Measurements from ENCODE around the gene PCOLCE2.

PCOLCE2 gene

GRCh38 chr3:142809259-142809658, 79.6 kb downstream of the PCOLCE2 start:
- TF ChIP-seq FOXP2 (optimal IDR thresholded peaks at IDR 0.05; ENCODE audit: borderline replicate concordance, extremely low read depth, extremely low read length, insufficient read depth): no peak
- no peak for TF ChIP-seq SIN3A (IDR thresholded peaks at IDR 0.05; ENCODE audit: borderline replicate concordance, insufficient read depth, low read length)
- TF ChIP-seq, protein P1, sequence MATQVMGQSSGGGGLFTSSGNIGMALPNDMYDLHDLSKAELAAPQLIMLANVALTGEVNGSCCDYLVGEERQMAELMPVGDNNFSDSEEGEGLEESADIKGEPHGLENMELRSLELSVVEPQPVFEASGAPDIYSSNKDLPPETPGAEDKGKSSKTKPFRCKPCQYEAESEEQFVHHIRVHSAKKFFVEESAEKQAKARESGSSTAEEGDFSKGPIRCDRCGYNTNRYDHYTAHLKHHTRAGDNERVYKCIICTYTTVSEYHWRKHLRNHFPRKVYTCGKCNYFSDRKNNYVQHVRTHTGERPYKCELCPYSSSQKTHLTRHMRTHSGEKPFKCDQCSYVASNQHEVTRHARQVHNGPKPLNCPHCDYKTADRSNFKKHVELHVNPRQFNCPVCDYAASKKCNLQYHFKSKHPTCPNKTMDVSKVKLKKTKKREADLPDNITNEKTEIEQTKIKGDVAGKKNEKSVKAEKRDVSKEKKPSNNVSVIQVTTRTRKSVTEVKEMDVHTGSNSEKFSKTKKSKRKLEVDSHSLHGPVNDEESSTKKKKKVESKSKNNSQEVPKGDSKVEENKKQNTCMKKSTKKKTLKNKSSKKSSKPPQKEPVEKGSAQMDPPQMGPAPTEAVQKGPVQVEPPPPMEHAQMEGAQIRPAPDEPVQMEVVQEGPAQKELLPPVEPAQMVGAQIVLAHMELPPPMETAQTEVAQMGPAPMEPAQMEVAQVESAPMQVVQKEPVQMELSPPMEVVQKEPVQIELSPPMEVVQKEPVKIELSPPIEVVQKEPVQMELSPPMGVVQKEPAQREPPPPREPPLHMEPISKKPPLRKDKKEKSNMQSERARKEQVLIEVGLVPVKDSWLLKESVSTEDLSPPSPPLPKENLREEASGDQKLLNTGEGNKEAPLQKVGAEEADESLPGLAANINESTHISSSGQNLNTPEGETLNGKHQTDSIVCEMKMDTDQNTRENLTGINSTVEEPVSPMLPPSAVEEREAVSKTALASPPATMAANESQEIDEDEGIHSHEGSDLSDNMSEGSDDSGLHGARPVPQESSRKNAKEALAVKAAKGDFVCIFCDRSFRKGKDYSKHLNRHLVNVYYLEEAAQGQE (IDR thresholded peaks at IDR 0.05; ENCODE audit: insufficient read depth in 1 of 2, low read depth in 2 of 2, low read length in 2 of 2): no peak
- TF ChIP-seq TAF1 (IDR thresholded peaks at IDR 0.05; ENCODE audit: borderline replicate concordance, insufficient read depth, low read length): no peak
- TF ChIP-seq POLR2AphosphoS5 (IDR thresholded peaks at IDR 0.05; ENCODE audit: low read depth, low read length): no peak

DNA sequence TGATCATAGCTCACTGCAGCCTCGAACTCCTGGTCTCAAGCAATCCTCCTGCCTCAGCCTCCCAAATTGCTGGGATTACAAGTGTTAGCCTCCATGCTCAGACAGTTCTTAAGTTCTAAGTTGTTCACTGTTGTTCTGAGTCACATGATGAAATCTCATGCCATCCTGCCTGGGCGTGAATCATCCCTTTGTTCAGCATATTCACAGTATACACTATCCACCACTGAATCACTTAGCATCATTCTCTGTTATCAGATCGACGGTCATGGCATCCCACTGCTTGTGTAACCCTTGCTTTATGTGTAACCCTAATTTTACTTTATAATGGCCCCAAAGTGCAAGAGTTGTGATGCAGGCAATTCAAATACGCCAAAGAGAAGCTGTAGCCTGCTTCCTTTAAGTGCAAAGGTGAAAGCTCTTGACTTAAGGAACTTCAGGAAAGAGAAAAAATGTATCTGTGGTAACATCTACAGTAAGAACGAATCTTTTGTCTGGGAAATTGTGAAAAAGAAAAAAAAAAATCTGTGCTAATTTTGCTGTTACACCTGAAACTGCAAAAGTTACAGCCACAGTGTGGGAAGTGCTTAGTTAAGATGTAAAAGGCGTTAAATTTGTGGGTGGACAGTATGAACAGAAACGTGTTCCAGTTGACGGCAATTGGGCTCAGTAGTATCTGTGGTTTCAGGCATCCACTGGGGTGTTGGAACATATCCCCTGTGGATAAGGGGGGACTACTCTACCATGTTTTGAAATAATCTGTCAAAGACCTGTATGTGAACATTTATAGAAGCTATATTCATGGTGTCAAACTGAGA, 80.6 kb downstream of the PCOLCE2 start:
- TF ChIP-seq SIN3A (IDR thresholded peaks at IDR 0.05; ENCODE audit: borderline replicate concordance, insufficient read depth, low read length) (no peak), TAF1 (IDR thresholded peaks at IDR 0.05; ENCODE audit: borderline replicate concordance, insufficient read depth, low read length) (no peak), POLR2AphosphoS5 (IDR thresholded peaks at IDR 0.05; ENCODE audit: low read depth, low read length) (no peak), FOXP2 (optimal IDR thresholded peaks at IDR 0.05; ENCODE audit: borderline replicate concordance, extremely low read depth, extremely low read length, insufficient read depth) (no peak)
- TF ChIP-seq, protein P1 (IDR thresholded peaks at IDR 0.05; ENCODE audit: insufficient read depth in 1 of 2, low read depth in 2 of 2, low read length in 2 of 2): no peak

DNA sequence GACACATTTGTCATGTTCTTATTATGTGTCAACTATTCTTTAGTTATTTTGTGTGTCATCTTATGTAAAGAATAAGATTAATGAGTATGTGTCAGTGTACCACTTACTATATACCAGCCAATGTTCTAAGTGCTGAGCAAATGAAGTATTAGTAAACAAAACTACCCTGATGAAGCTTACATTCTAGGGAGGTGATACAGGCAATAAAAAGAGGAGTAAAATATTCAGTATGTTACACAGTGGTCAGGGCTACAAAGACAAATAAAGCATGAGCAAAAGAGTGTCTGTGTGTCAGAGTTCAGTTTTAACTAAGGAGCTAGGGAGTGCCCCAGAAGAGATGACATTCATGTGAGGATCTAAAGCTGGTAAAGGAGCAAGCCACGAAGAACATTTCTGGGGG, 86.0 kb downstream of the PCOLCE2 start:
- TF ChIP-seq FOXP2 (optimal IDR thresholded peaks at IDR 0.05; ENCODE audit: borderline replicate concordance, extremely low read depth, extremely low read length, insufficient read depth) (no peak), SIN3A (IDR thresholded peaks at IDR 0.05; ENCODE audit: borderline replicate concordance, insufficient read depth, low read length) (no peak), TAF1 (IDR thresholded peaks at IDR 0.05; ENCODE audit: borderline replicate concordance, insufficient read depth, low read length) (no peak), POLR2AphosphoS5 (IDR thresholded peaks at IDR 0.05; ENCODE audit: low read depth, low read length) (no peak)
- TF ChIP-seq, protein P1 (IDR thresholded peaks at IDR 0.05; ENCODE audit: insufficient read depth in 1 of 2, low read depth in 2 of 2, low read length in 2 of 2): no peak

DNA sequence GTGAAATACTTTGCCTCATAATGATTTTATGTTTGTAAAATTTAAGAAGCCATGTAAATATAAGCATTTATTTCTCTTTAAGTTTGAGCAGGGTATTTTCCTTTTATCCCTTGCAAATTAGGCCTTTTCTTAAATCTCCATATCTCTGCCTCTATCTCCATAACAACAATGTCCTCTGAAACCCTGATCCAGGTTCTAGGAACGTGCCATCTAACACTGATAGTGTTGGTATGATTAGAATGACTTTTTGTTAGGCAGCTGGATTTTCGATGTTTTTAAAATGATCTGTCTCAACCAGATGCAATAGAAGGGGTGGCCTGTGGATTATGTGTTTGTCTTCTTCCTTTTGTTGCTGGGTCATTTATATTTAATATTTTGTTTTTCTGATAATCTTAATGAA, 87.1 kb downstream of the PCOLCE2 start:
- TF ChIP-seq TAF1 (IDR thresholded peaks at IDR 0.05; ENCODE audit: borderline replicate concordance, insufficient read depth, low read length) (no peak), SIN3A (IDR thresholded peaks at IDR 0.05; ENCODE audit: borderline replicate concordance, insufficient read depth, low read length) (no peak), POLR2AphosphoS5 (IDR thresholded peaks at IDR 0.05; ENCODE audit: low read depth, low read length) (no peak), FOXP2 (optimal IDR thresholded peaks at IDR 0.05; ENCODE audit: borderline replicate concordance, extremely low read depth, extremely low read length, insufficient read depth) (no peak)
- TF ChIP-seq, protein P1 (IDR thresholded peaks at IDR 0.05; ENCODE audit: insufficient read depth in 1 of 2, low read depth in 2 of 2, low read length in 2 of 2): no peak

Data from PFSK-1 (cell line).